Suprapubic skin (tissue), 4 donors: ENCODE data around the gene TUBB6. TPM values are rescaled to one million over a fixed set of nuclear protein-coding genes. Genes with fewer than 3 reads are reported as not detected.
A peak's percentile ranks its signal among the peaks of the same experiment; 100 is the strongest.

Experiments used
- DNase-seq, 2 donors: peaks; one replicate each; pipeline ENCODE4 v3.0.0-alpha.2; 2019; ENCODE audit warnings: low spot score in 2 of 2
- H3K27ac ChIP-seq: fragments of 200-600 bp; sonication (generic); one replicate; pipeline ENCODE4 v1.5.1; 2019
- H3K27me3 ChIP-seq: fragments of 200-600 bp; sonication (generic); one replicate; pipeline ENCODE4 v1.5.1; 2019
- H3K36me3 ChIP-seq: fragments of 200-600 bp; sonication (generic); one replicate; pipeline ENCODE4 v1.5.1; 2019
- H3K4me1 ChIP-seq: fragments of 200-600 bp; sonication (generic); one replicate; pipeline ENCODE4 v1.5.1; 2019
- H3K4me3 ChIP-seq: fragments of 200-600 bp; sonication (generic); one replicate; pipeline ENCODE4 v1.5.1; 2019; ENCODE audit warnings: mild to moderate bottlenecking
- H3K9me3 ChIP-seq: fragments of 200-600 bp; sonication (generic); one replicate; pipeline ENCODE4 v1.5.1; 2019
- EP300 ChIP-seq: sonication (generic); formaldehyde crosslinking; IDR thresholded peaks from one replicate; pipeline ENCODE4 v1.6.1; 2017; ENCODE audit warnings: antibody characterized with exemption
- POLR2A ChIP-seq, 2 donors: fragments of 450-650 bp; IDR thresholded peaks; one replicate each; pipeline ENCODE4 v1.6.1; 2017; ENCODE audit warnings: antibody characterized with exemption in 2 of 2, mild to moderate bottlenecking in 2 of 2, moderate library complexity in 2 of 2
- POLR2AphosphoS5 ChIP-seq, 3 donors: sonication (generic); formaldehyde crosslinking; IDR thresholded peaks; one replicate each; pipeline ENCODE4 v1.6.1; 2017; ENCODE audit warnings: antibody characterized with exemption in 3 of 3
- WGBS: methylation state at CpG from one replicate; pipeline ENCODE4 v1.1.5; 2018; 5-methylcytosine and 5-hydroxymethylcytosine counted together
- total RNA-seq, 4 donors: library from RNA; depleted of rRNA; stranded (reverse); fragments of >200 nt; gene quantifications; one replicate each; pipeline ENCODE4 v1.1.0, GENCODE V29; 2016
- TF ChIP-seq, protein P1 (sequence below), 2 donors: fragments of 200-600 bp in 1 of 2; fragments of 450-650 bp in 1 of 2; sonication (generic) in 1 of 2; IDR thresholded peaks; one replicate each; pipeline ENCODE4 v1.5.1; 2016 to 2019; ENCODE audit warnings: antibody characterized with exemption in 2 of 2, mild to moderate bottlenecking in 1 of 2, moderate library complexity in 1 of 2

TUBB6 gene
- total RNA-seq, 4 donors from 2014 or later, result 211 to 298 (median 220) TPM

DNA sequence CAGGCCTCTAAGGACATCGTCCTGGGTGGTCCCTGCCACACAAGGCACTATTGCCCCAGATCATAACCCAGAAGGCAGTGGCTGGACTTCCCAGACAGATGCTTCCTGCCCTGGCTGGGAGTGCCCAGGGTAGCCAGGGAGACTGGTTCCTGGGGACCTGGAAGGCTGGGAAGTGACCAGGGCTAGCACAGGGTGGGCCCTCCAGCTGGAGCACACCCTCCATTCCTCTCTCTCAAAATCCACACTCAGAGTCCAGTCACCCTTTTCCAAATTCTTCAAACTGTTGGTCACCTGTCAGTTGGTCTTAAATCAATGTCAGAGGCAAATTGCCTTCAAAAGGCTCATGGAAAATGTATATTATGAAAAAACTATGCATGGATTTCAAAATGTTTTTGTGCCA, 11.6 kb upstream of the TUBB6 start:
- WGBS, result 75% methylated on average over 1 of the region's 1 CpG
- H3K27ac ChIP-seq, result no peak overlapping the region
- H3K9me3 ChIP-seq, result no peaks in the 10 kb centered on the region
- H3K27me3 ChIP-seq, result no peaks in the 10 kb centered on the region
- H3K4me1 ChIP-seq, result no peaks in the 10 kb centered on the region
- no peak overlapping the region for H3K4me3 ChIP-seq
- DNase-seq, result peak; percentile 34 to 43
- TF ChIP-seq POLR2A (IDR thresholded peaks at IDR 0.05) (no peak), POLR2AphosphoS5 (IDR thresholded peaks at IDR 0.05) (no peak), EP300 (no peak)
- TF ChIP-seq, protein P1, sequence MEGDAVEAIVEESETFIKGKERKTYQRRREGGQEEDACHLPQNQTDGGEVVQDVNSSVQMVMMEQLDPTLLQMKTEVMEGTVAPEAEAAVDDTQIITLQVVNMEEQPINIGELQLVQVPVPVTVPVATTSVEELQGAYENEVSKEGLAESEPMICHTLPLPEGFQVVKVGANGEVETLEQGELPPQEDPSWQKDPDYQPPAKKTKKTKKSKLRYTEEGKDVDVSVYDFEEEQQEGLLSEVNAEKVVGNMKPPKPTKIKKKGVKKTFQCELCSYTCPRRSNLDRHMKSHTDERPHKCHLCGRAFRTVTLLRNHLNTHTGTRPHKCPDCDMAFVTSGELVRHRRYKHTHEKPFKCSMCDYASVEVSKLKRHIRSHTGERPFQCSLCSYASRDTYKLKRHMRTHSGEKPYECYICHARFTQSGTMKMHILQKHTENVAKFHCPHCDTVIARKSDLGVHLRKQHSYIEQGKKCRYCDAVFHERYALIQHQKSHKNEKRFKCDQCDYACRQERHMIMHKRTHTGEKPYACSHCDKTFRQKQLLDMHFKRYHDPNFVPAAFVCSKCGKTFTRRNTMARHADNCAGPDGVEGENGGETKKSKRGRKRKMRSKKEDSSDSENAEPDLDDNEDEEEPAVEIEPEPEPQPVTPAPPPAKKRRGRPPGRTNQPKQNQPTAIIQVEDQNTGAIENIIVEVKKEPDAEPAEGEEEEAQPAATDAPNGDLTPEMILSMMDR (IDR thresholded peaks at IDR 0.05), result no peak
- H3K36me3 ChIP-seq, result no peaks in the 10 kb centered on the region

DNA sequence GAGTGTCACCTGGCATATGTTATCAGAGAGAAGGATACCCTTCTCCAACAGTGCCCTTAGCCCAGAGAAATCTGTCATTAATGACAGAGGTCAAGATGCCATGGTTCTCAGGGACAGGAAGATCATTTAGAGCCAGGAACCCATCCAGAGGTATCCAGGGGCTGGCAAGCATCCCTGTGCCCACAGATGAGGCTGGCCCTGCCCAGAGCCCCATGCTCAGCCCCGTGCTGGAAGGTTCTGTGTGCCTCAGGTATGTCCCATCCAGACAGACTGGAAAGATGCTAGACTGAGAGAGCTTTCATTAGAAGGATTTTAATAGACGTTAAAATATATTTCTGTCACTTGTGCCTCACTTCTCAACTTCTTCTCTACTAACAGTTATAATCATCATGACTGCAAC, 8.2 kb upstream of the TUBB6 start:
- TF ChIP-seq, protein P1 (IDR thresholded peaks at IDR 0.05), result no peak
- TF ChIP-seq POLR2AphosphoS5 (IDR thresholded peaks at IDR 0.05) (no peak), EP300 (no peak), POLR2A (IDR thresholded peaks at IDR 0.05) (no peak)
- Histone ChIP-seq H3K36me3 (no peaks in the 10 kb centered on the region), H3K9me3 (no peaks in the 10 kb centered on the region), H3K27me3 (no peaks in the 10 kb centered on the region), H3K4me1 (no peaks in the 10 kb centered on the region), H3K4me3 (no peak overlapping the region), H3K27ac (no peak overlapping the region)
- peak in 1 of 2 donors; percentile 16 for DNase-seq
- 88% methylated on average over 2 of the region's 2 CpGs for WGBS

DNA sequence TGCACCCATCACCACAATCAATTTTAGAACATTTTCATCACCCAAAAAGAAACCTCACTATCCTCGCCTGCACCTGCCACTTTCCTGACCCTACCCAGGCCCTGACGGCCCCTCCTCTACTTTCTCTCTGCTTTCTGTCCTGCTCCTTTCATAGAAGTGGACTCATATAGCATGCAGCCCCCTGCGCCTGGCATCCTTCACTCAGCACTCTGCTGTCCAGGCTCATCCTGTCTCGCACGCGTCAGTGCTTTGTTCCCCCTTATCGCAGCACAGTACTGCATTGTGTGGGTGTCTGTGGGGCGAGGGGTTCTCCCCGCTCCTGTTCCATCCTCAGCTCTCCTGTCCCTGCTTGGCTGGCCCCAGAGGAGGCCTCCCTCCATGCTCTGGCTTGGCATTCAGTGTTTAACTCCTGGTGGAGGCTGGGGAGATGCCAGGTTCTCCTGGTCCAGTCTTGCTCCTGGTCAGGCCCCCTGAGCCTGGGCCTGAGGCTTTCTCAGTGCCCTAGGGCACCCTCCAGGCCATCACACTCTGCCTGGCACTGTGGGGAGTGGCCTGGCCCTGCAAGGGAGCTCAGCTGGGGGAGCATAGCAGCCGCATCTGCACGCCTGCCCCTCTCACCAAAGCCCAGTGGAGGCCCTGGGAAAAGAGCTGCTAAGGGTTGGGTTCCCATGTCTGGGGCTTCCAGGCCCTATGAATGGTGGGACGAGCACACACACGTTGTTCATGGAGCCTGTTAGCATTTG, 6.6 kb upstream of the TUBB6 start:
- H3K27me3 ChIP-seq, result no peaks in the 10 kb centered on the region
- DNase-seq, result peak; percentile 55 to 60
- H3K36me3 ChIP-seq, result no peaks in the 10 kb centered on the region
- no peaks in the 10 kb centered on the region for H3K9me3 ChIP-seq
- H3K27ac ChIP-seq, result no peak overlapping the region
- TF ChIP-seq EP300 (no peak), POLR2AphosphoS5 (IDR thresholded peaks at IDR 0.05) (no peak), POLR2A (IDR thresholded peaks at IDR 0.05) (no peak)
- TF ChIP-seq, protein P1 (IDR thresholded peaks at IDR 0.05), result no peak
- no peak overlapping the region for H3K4me3 ChIP-seq
- H3K4me1 ChIP-seq, result peaks cover 9% of the 10 kb centered on the region
- 83% methylated on average over 9 of the region's 13 CpGs for WGBS

DNA sequence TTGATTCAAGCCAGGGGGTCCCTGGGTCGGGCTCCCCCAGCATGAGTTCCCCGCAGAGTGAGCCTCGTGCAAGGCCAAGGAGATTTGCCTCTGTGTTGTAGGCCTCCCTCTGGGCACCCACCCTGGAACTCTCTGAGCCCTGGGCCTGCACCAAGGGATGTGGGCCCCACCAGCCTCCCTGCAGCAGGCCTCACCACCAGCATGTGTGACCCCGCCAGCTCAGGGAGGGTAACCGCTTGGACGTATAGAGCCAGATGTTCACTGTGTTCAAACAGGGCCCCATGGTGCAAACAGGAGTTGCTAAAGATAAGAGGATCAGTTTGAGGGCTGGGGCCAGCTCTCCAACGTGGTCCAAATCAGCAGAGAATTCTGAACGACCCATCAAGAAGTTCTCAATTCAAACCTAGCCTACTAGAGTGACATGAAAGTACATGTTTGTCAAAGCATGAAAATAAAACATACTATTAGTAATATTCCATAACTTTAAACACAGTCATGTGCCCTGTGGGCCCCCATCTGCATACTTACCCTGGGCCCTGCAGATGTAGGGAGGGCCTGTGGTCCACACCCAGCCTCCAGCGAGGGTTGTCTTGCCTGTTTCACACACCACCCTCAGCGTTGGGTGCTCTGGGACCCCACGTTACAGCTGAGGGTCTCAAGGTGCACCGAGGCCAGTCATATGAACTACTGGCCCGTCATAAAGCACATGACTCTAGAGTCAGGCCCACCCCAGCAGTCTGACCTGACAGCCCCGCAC, 5.5 kb upstream of the TUBB6 start:
- H3K27me3 ChIP-seq, result no peaks in the 10 kb centered on the region
- no peak overlapping the region for H3K4me3 ChIP-seq
- H3K36me3 ChIP-seq, result no peaks in the 10 kb centered on the region
- WGBS, result 74% methylated on average over 10 of the region's 14 CpGs
- no peak overlapping the region for H3K27ac ChIP-seq
- peak; percentile 48 to 62 for DNase-seq
- peaks cover 18% of the 10 kb centered on the region for H3K4me1 ChIP-seq
- TF ChIP-seq POLR2AphosphoS5 (IDR thresholded peaks at IDR 0.05) (no peak), POLR2A (IDR thresholded peaks at IDR 0.05) (no peak), EP300 (no peak)
- TF ChIP-seq, protein P1 (IDR thresholded peaks at IDR 0.05), result no peak
- no peaks in the 10 kb centered on the region for H3K9me3 ChIP-seq
